KOPT-K1 (cell line): Measurements from ENCODE around the gene ADAD1.
A peak's percentile ranks its signal among the peaks of the same experiment; 100 is the strongest.

Experiments used
- H3K27ac ChIP-seq: fragments of 200-600 bp; sonication (generic); 2 replicates; pipeline ENCODE4 v1.5.1; 2016; ENCODE audit warnings: antibody characterized with exemption, mild to moderate bottlenecking, low read depth, low read length; ENCODE audit not compliant: poor library complexity, severe bottlenecking
- H3K36me3 ChIP-seq: fragments of 200-600 bp; sonication (generic); 2 replicates; pipeline ENCODE4 v1.5.1; 2017; ENCODE audit warnings: antibody characterized with exemption, mild to moderate bottlenecking, low read length, moderate library complexity; ENCODE audit not compliant: insufficient read depth
- H3K9me3 ChIP-seq: fragments of 200-600 bp; sonication (generic); 2 replicates; pipeline ENCODE4 v1.5.1; 2017; ENCODE audit warnings: antibody characterized with exemption, low read length, mild to moderate bottlenecking; ENCODE audit not compliant: insufficient read depth, poor library complexity, severe bottlenecking

The ADAD1 gene

GRCh38 chr4:122403861-122404260 is 25.1 kb downstream of the ADAD1 start:
- no peaks in the 10 kb centered on the region for H3K36me3 ChIP-seq
- no peaks in the 10 kb centered on the region for H3K9me3 ChIP-seq
- H3K27ac ChIP-seq, result no peak overlapping the region

DNA sequence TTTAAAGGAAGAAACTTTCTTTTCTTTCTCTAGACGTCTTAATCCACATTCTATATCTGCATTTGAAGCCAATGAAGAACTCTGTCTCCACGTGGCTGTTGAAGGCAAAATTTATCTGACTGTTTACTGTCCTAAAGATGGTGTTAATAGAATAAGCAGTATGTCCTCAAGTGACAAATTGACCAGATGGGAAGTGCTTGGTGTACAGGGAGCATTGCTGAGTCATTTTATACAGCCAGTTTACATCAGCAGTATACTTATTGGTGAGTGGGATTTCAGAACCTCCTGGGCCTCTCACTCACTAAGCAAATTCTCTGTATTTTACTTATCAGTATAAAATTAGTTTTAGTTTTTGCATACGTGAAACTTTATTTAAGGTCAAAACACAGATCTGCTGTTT is 33.7 kb downstream of the ADAD1 start:
- Histone ChIP-seq H3K27ac (no peak overlapping the region), H3K36me3 (no peaks in the 10 kb centered on the region), H3K9me3 (no peaks in the 10 kb centered on the region)

GRCh38 chr4:122423246-122423645 is 44.4 kb downstream of the ADAD1 start:
- H3K9me3 ChIP-seq, result peaks cover 3% of the 10 kb centered on the region
- no peaks in the 10 kb centered on the region for H3K36me3 ChIP-seq
- H3K27ac ChIP-seq, result no peak overlapping the region

- Histone ChIP-seq H3K36me3 (no peaks in the 10 kb centered on the region), H3K27ac (no peak overlapping the region), H3K9me3 (no peaks in the 10 kb centered on the region)
These were observed 52.5 kb downstream of the ADAD1 start for GRCh38 chr4:122431351-122431750.

GRCh38 chr4:122434285-122434684 is 55.5 kb downstream of the ADAD1 start:
- Histone ChIP-seq H3K36me3 (no peaks in the 10 kb centered on the region), H3K27ac (no peak overlapping the region), H3K9me3 (no peaks in the 10 kb centered on the region)

- Histone ChIP-seq H3K9me3 (no peaks in the 10 kb centered on the region), H3K27ac (no peak overlapping the region), H3K36me3 (no peaks in the 10 kb centered on the region)
These were observed 72.0 kb downstream of the ADAD1 start for GRCh38 chr4:122450847-122451246.

GRCh38 chr4:122453384-122453995 is 74.7 kb downstream of the ADAD1 start:
- Histone ChIP-seq H3K27ac (no peak overlapping the region), H3K36me3 (no peaks in the 10 kb centered on the region), H3K9me3 (no peaks in the 10 kb centered on the region)

DNA sequence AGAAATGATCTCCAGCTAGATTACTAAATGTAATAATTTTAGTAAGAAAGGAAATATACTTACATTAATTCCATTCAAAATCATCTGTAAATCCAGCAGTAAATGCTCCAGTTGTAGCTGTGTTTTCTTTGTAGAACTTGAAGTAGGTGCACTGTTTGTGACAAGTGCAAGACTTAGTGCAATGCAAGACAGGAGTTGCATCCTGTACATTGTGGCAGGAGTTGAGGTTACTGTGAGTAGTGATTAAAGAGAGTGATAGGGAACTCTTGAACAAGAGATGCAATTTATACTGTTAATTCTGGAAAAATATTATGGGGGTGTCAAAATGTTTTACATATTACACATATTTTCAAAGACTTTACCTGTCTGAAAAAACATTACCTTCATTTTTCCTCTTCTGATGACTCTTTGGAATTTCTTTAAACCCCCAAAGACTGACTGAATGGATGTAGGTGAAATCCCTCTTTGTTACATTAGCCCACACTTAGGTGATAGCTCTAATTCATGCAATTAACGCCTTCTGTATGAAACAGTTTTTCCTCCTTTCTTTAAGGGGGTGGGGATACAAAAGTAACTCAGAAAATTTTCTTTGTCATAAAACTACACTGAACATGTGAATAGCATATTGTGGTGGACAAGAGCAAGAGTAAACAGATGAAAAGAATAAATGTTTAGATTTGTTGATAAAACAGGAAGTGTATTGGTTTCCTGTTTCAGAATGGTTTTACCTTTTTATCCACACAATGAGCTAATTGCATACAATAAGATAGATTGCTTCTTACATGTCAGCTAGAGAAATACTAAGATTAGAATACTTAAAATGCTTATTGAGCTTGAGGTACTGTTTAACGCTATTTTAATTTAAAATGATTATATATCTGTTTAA is 77.7 kb downstream of the ADAD1 start, which contains the start of gene IL2:
Gene IL2, minus strand, starts transcription at position 495 of the 886 bp plus-strand sequence. Its CDS starts 285 bp downstream, at position 210.
- peak within 1 kb of the TSS; percentile 46 for H3K27ac ChIP-seq
- no peaks in the 10 kb centered on the region for H3K9me3 ChIP-seq

GRCh38 chr4:122458625-122459024 is 79.8 kb downstream of the ADAD1 start:
- Histone ChIP-seq H3K9me3 (no peaks in the 10 kb centered on the region), H3K27ac (peak overlapping the region; percentile 64), H3K36me3 (no peaks in the 10 kb centered on the region)

More for the DNA sequence above, 77.7 kb downstream of the ADAD1 start, which contains the start of gene IL2:
- H3K36me3 ChIP-seq, result no peaks in the 10 kb centered on the region

DNA sequence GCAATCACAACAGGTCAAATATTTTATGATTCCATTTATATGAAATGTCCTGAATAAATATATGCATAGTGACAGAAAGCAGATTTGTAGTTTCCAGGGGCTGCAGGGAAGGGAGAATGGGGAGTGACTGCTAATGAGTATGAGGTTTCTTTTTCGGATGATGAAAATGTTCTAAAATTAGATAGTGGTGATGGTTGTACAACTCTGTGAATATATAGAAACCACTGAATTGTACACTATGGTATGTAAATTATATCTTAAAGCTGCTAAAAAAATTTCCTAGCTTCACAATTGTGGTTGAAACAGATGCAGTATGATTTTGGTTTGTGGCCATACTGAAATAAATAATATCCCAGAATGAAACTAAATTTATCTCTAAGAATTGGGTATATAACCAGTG is 90.6 kb downstream of the ADAD1 start:
- Histone ChIP-seq H3K27ac (no peak overlapping the region), H3K36me3 (no peaks in the 10 kb centered on the region), H3K9me3 (peaks cover 28% of the 10 kb centered on the region)

GRCh38 chr4:122475233-122475632 is 96.4 kb downstream of the ADAD1 start:
- H3K9me3 ChIP-seq, result no peaks in the 10 kb centered on the region
- no peaks in the 10 kb centered on the region for H3K36me3 ChIP-seq
- no peak overlapping the region for H3K27ac ChIP-seq

DNA sequence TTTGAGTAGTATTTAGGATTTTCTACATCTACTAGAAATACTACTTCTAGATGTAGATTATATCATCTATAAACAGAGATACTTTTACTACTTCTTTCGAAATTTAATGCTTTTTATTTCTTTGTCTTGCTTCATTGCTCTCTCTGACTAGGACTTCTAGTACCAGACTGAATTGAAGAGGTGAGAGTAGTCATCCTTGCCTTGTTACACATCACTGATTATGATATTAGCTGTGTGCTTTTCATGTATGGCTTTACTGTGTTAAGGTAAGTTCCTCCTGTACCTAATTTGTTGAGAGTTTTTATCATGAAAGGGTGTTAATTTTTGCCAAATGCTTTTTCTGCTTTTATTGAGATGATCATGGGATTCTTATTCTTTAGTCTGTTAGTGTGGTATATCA is 97.3 kb downstream of the ADAD1 start:
- Histone ChIP-seq H3K9me3 (no peaks in the 10 kb centered on the region), H3K36me3 (no peaks in the 10 kb centered on the region), H3K27ac (no peak overlapping the region)

DNA sequence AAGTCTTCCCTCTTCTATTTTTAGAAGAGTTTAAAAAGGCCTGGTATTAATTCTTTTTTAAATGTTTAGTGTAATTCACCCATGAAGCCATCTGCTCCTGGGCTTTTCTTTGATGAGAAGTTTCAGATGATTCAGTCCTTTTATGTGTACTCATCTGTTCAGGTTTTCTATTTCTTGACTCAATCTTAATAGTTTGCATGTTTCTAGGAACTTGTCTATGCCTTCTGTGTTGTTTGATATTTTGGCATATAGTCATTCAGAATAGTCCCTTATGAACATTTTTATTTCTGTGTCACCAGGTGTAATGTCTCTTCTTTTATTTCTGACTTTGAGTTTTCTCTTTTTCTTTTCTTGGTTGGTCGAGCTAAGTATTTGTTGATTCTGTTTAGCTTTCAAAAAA is 97.9 kb downstream of the ADAD1 start:
- no peaks in the 10 kb centered on the region for H3K36me3 ChIP-seq
- H3K9me3 ChIP-seq, result no peaks in the 10 kb centered on the region
- H3K27ac ChIP-seq, result no peak overlapping the region
